Stimulated activated naive CD8-positive, alpha-beta T cell treated with anti-CD3 and anti-CD28 coated beads, Interleukin-15, Interleukin-2, amounts not matched to agents 100 ng/mL and 50 ng/mL, for 24 hours (primary cell): ENCODE results near the gene LSG1.
"Not testable (repeated sequence)": the region's sequence is repeated elsewhere in the genome, so short reads cannot be mapped to it uniquely, and the experiment has no call there.

Experiments
- H3K27ac Mint-ChIP-seq: one replicate; pipeline ENCODE4 v1.8.0; 2021; ENCODE audit warnings: mild to moderate bottlenecking, mixed read lengths
- H3K27me3 Mint-ChIP-seq: one replicate; pipeline ENCODE4 v1.8.0; 2021; ENCODE audit warnings: mixed read lengths
- H3K36me3 Mint-ChIP-seq: one replicate; pipeline ENCODE4 v1.8.0; 2021; ENCODE audit warnings: low read depth, mixed read lengths
- H3K4me1 Mint-ChIP-seq: one replicate; pipeline ENCODE4 v1.8.0; 2021; ENCODE audit warnings: low read depth, mixed read lengths
- H3K4me3 Mint-ChIP-seq: one replicate; pipeline ENCODE4 v1.8.0; 2021; ENCODE audit warnings: mild to moderate bottlenecking, mixed read lengths
- H3K9me3 Mint-ChIP-seq: one replicate; pipeline ENCODE4 v1.8.0; 2021; ENCODE audit warnings: mixed read lengths

LSG1 gene

DNA sequence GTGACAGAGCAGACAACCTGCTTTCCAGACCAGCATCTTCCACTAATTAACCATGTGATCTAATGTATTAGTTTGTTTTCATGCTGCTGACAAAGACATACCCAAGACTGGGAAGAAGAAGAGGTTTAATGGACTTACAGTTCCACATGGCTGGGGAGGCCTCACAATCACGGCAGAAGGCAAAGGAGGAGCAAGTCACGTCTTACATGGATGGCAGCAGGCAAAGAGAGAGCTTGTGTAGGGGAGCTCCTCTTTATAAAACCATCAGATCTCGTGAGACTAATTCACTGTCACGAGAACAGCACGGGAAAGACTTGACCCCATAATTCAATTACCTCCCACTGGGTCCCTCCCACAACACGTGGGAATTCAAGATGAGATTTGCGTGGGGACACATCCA, 66.7 kb downstream of the LSG1 start:
- H3K4me1 Mint-ChIP-seq, H3K9me3 Mint-ChIP-seq, H3K36me3 Mint-ChIP-seq, H3K27ac Mint-ChIP-seq, H3K27me3 Mint-ChIP-seq, H3K4me3 Mint-ChIP-seq: not testable (repeated sequence)

DNA sequence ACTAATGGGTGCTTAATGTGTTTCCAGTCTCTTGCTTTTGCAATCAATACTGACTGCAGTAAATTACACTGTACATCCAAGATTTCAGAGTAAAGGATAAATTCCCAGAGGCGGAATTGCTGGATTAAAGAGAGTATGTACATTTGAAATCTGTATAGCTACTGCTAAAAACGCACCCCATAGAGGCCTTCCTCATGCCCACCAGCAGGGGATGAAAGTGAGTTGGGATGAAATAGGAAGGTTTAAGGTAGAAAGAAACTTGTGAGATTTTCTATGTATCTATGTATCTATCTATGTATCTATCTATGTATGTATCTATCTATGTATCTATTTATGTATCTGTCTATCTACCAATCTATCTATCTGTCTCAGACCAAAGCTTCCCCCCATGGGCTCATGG, 67.2 kb downstream of the LSG1 start:
- Mint-ChIP-seq H3K4me1 (no peaks in the 10 kb centered on the region), H3K36me3 (no peaks in the 10 kb centered on the region), H3K27ac (no peak overlapping the region), H3K4me3 (no peak overlapping the region), H3K9me3 (no peaks in the 10 kb centered on the region), H3K27me3 (no peaks in the 10 kb centered on the region)

DNA sequence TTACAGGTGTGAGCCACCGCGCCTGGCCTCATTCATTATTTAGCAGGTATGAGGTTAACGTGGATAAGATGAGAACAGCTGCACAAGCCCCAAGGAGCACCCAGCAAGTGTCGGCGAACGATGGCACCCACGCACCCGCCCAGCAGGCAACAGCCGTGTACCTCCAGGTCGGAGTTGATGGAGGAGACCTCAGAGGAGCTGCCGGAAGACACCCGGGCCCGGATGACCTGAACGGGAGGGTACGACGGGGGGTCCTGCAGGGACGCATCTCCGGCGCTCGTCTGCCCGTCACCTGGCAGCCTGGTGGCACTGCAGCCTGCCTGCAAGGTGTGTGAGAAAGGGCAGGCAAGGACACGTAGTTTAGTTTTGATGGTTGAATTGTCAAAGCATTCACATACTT, 67.9 kb downstream of the LSG1 start:
- Mint-ChIP-seq H3K9me3 (no peaks in the 10 kb centered on the region), H3K27ac (no peak overlapping the region), H3K27me3 (no peaks in the 10 kb centered on the region), H3K4me3 (no peak overlapping the region), H3K4me1 (no peaks in the 10 kb centered on the region), H3K36me3 (no peaks in the 10 kb centered on the region)

DNA sequence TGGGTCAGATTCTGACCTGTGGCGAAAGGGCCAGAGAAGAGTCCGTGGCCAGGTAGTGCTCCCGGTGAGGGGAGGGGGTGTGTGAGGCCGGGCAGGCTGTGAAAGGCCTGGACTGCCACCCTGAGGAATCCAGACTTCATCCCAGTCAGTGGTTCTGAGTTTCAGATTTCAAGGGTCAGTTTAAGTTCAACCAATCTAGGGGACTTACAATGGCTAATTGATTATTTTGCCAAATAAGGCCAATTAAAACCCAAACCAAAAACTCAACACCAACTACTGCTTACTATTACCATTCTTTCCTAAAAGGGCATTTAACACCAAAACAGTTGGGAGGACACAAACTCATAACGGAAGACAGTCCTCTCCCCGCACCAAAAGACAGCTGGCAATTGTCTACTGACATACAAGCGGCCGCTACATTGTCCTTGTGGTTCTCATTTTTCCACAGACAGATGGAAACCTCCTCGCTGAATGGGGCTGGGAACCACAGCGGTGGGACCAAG, 69.3 kb downstream of the LSG1 start:
- Mint-ChIP-seq H3K27me3 (no peaks in the 10 kb centered on the region), H3K27ac (no peak overlapping the region), H3K36me3 (no peaks in the 10 kb centered on the region), H3K4me3 (no peak overlapping the region), H3K9me3 (no peaks in the 10 kb centered on the region), H3K4me1 (no peaks in the 10 kb centered on the region)

DNA sequence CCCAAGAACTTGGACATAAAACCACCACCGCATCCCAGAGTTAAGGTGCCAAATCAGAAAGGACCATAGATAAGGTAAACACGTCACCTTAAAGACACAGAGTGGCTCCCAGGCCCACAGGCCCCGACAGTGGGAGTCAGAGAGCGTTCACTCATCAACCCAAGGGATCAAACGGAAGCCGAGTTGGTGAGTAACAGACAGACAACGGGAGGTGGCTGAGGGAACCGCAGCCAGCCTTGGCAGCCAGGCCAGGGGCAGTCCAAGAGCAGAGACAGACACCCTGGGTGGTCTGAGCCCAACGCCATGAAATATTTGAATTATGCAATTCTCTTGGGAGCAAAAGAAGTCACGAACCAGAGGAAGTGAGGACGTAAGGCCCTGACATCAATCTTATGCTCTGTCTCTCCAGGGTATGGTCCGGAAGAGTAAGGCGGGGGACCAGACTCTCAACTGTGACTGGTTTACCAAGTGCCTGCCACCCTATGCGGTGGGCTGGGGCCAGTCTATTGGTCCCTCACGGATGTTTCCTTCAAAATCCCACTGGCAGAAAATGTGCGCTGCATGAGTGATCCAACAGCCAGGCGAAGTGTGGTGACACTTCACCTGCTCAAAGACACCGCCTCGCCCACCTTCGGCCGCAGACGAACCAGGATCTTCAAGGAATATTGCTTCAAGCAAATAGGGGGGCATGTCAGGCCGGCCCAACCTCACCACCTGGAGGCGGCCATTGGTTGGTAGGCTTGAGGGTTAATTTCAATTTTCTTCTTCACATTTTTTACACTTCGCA, 73.0 kb downstream of the LSG1 start:
- Mint-ChIP-seq H3K9me3 (no peaks in the 10 kb centered on the region), H3K36me3 (no peaks in the 10 kb centered on the region), H3K4me1 (peaks cover 4% of the 10 kb centered on the region), H3K4me3 (no peak overlapping the region), H3K27me3 (no peaks in the 10 kb centered on the region), H3K27ac (no peak overlapping the region)

DNA sequence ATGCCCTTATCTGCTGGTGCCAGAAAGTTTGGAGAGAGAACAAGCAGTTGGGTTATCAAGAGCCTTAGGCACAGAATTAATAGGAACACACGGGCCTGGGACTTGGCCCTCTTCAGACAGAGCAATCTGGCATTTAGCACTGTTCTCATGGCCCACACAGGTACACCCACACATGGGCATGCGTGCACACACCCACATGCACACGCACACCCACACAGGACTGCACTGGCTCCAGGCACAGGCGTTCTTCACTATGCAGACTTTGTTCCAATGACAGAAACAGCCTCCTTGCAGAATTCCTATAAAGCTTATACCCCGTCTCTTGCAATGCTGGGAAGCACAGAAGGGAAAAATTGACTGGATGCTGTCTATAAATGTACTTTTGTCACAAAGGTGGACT, 75.1 kb downstream of the LSG1 start:
- no peaks in the 10 kb centered on the region for H3K27me3 Mint-ChIP-seq
- H3K4me3 Mint-ChIP-seq, result no peak overlapping the region
- no peak overlapping the region for H3K27ac Mint-ChIP-seq
- H3K9me3 Mint-ChIP-seq, result no peaks in the 10 kb centered on the region
- H3K36me3 Mint-ChIP-seq, result no peaks in the 10 kb centered on the region
- H3K4me1 Mint-ChIP-seq, result peaks cover 4% of the 10 kb centered on the region

DNA sequence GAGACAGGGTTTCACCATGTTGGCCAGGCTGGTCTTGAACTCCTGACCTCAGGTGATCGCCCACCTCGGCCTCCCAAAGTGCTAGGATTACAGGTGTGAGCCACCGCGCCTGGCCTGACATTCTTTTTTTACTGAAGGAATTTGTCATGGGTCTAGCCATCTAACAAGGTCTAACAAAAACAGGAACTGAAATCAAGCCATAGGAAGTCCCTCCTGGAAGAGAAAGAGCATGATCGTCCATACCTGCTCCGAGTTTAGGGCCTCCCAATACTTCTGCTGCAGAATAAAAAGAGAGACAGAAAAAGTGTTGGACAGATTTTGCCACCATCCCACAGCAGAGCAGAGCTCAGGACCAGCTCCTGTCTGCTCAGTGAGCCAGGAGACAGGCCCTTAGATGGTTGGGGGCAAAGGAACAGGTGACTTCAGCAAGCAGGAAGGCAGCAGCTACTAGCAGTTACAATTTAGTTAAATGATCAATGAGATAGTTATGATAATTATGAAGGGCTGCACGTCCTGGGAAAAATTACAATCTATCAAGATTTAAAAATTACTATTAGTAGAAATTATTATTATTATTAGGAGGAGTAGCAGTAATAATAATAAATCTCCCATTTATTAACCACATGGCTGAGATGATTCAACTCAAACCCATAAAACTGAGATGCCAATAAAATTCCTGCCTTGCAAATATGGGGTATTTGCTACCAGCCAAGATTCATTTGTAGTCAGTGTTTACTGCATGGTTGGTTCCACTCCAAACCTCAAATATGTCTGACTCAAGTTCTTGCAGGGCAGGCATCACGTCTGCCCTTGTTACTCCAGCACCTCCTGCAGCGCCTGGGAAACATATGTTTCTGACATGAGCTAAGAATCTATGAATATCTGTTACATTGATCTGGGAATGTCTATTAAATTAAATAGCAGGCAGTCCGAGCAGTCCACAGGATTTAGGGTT, 78.9 kb downstream of the LSG1 start:
- no peaks in the 10 kb centered on the region for H3K36me3 Mint-ChIP-seq
- H3K9me3 Mint-ChIP-seq, result no peaks in the 10 kb centered on the region
- H3K27me3 Mint-ChIP-seq, result no peaks in the 10 kb centered on the region
- peaks cover 4% of the 10 kb centered on the region for H3K4me1 Mint-ChIP-seq
- no peak overlapping the region for H3K27ac Mint-ChIP-seq
- H3K4me3 Mint-ChIP-seq, result no peak overlapping the region
